Body of pancreas (tissue), 4 donors: ENCODE measurements around the gene TRIM62. TPM values are rescaled to one million over a fixed set of nuclear protein-coding genes. Genes with fewer than 3 reads are reported as not detected.
A peak's percentile ranks its signal among the peaks of the same experiment; 100 is the strongest.

Experiments
- ATAC-seq: fragments of 150-250 bp; one replicate; pipeline ENCODE4 v1.9.1; 2016
- DNase-seq, 4 donors: peaks; one replicate each; pipeline ENCODE4 v3.0.0-alpha.2; 2019
- H3K27ac ChIP-seq, 4 donors: fragments of 200-600 bp; sonication (generic); 1 replicate in 3 of 4; 2 replicates in 1 of 4; pipeline versions ENCODE4 v1.5.1 to v1.6.1; 2016 to 2019; ENCODE audit warnings: mild to moderate bottlenecking in 1 of 4, mixed read lengths in 1 of 4, moderate library complexity in 1 of 4
- H3K27me3 ChIP-seq, 2 donors: fragments of 200-600 bp; sonication (generic); one replicate each; pipeline ENCODE4 v1.6.0; 2016; ENCODE audit warnings: mild to moderate bottlenecking in 1 of 2
- H3K36me3 ChIP-seq, 2 donors: fragments of 200-600 bp; sonication (generic); replicated peaks in 1 of 2; 2 replicates each; pipeline ENCODE4 v1.5.1; 2016; ENCODE audit warnings: low read depth in 2 of 2; ENCODE audit not compliant: insufficient read depth in 1 of 2
- H3K4me1 ChIP-seq: fragments of 200-600 bp; sonication (generic); one replicate; pipeline ENCODE4 v1.6.0; 2016
- H3K4me3 ChIP-seq, 2 donors: fragments of 200-600 bp; sonication (generic); 1 replicate in 1 of 2; 2 replicates in 1 of 2; pipeline ENCODE4 v1.5.1; 2016 to 2019
- H3K9me3 ChIP-seq, 3 donors: fragments of 200-600 bp; sonication (generic); 1 replicate in 2 of 3; 2 replicates in 1 of 3; pipeline ENCODE4 v1.5.1; 2016
- POLR2A ChIP-seq, 3 donors: fragments of 450-650 bp; IDR thresholded peaks; one replicate each; pipeline ENCODE4 v1.6.1; 2016; ENCODE audit warnings: antibody characterized with exemption in 3 of 3, mild to moderate bottlenecking in 2 of 3
- WGBS, 2 donors: methylation state at CpG; one replicate each; pipeline ENCODE4 v1.1.5; 2017; 5-methylcytosine and 5-hydroxymethylcytosine counted together
- intact Hi-C: fragments of 100-400 bp; cut with DNase I; formaldehyde crosslinking; loops from one replicate; pipeline ENCODE4 v1.15.1; 2023
- total RNA-seq, 2 donors: library from RNA; depleted of rRNA; stranded (reverse); fragments of >200 nt; gene quantifications; one replicate each; pipeline ENCODE4 v1.1.0, GENCODE V29; 2016
- TF ChIP-seq, protein P1 (sequence below), 7 experiments: fragments of 450-650 bp in 4 of 7; fragments of 200-600 bp in 3 of 7; sonication (generic) in 3 of 7; IDR thresholded peaks; one replicate each; pipeline ENCODE4 v1.5.1; 2016 to 2019; ENCODE audit warnings: antibody characterized with exemption in 7 of 7

TRIM62 gene
- total RNA-seq, 2 donors from 2014 or later = 4.7 to 7.3 TPM

DNA sequence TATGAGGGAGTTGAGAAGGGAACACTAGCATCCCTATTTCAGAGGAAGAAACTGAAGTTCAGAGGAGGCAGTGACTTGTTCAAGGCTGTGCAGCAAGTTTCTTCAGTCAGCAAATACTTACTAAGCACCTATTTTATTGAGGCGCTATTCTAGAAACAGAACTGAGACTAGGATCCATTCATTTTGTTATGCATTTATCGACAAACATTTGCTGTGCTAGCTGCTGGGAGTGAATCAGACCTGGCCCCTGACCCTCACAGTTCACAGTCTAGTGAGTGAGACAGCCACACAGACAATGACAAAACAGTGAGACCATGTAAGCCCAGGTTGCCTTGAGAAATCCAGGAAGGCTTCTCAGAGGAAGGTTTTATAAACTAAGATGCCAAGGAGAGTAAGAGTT lies 28.2 kb downstream of the TRIM62 start:
- H3K4me3 ChIP-seq = no peak overlapping the region
- H3K4me1 ChIP-seq = peaks cover 9% of the 10 kb centered on the region
- H3K36me3 ChIP-seq = no peaks in the 10 kb centered on the region
- WGBS, 2 donors = 93 to 100% methylated on average over 2 of the region's 2 CpGs
- intact Hi-C loops = no loop called here
- no peaks in the 10 kb centered on the region for H3K27me3 ChIP-seq
- ATAC-seq (no peak), DNase-seq (no peak)
- no peak for TF ChIP-seq POLR2A (IDR thresholded peaks at IDR 0.05)
- TF ChIP-seq, protein P1, sequence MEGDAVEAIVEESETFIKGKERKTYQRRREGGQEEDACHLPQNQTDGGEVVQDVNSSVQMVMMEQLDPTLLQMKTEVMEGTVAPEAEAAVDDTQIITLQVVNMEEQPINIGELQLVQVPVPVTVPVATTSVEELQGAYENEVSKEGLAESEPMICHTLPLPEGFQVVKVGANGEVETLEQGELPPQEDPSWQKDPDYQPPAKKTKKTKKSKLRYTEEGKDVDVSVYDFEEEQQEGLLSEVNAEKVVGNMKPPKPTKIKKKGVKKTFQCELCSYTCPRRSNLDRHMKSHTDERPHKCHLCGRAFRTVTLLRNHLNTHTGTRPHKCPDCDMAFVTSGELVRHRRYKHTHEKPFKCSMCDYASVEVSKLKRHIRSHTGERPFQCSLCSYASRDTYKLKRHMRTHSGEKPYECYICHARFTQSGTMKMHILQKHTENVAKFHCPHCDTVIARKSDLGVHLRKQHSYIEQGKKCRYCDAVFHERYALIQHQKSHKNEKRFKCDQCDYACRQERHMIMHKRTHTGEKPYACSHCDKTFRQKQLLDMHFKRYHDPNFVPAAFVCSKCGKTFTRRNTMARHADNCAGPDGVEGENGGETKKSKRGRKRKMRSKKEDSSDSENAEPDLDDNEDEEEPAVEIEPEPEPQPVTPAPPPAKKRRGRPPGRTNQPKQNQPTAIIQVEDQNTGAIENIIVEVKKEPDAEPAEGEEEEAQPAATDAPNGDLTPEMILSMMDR (IDR thresholded peaks at IDR 0.05) = no peak
- H3K9me3 ChIP-seq = no peaks in the 10 kb centered on the region
- H3K27ac ChIP-seq = no peak overlapping the region

DNA sequence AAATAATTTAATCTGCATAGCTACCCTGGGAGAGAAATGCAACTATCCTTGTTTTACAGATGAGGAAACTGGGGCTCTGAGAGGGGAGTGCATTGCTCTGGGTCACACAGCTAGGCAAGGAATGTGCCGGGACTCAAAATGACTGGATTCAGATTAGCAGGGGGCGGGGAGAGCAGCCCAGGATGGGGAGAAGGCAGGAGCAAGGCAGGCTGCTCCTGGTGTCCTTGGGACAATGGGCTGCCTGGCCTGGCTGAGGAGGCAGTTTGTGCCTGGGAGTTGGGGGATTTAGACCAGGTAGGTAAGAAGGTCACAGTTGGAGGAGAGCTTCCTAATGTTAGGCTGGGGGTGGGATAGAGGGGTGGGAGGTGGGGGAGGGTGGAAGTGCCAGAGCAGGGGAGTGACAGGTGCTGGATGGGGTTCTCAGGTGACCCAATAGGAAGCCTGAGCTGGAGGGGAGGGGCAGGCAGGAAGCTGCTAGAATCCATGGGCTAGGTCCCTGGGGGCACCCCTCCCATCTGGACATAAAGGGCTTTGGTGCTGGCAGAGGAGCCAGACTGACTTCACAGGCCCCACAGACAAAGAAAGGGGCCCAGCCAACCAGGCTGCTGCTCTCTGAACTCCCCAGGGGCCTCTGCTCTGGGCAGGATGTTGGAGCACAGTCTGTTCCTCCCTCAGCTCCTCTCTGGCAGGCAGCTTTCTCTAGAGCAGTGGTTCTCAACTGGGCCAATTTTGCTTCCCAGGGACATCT lies 29.0 kb downstream of the TRIM62 start:
- WGBS, 2 donors = 65 to 82% methylated on average over 2 of the region's 2 CpGs
- Histone ChIP-seq H3K4me1 (peaks cover 9% of the 10 kb centered on the region), H3K9me3 (no peaks in the 10 kb centered on the region), H3K4me3 (no peak overlapping the region), H3K36me3 (no peaks in the 10 kb centered on the region), H3K27ac (peak overlapping the region in 1 of 4 donors; percentile 13), H3K27me3 (no peaks in the 10 kb centered on the region)
- no peak for TF ChIP-seq POLR2A (IDR thresholded peaks at IDR 0.05)
- TF ChIP-seq, protein P1 (IDR thresholded peaks at IDR 0.05) = no peak
- DNase-seq (peak; percentile 28 to 60 (median 47)), ATAC-seq (peak; percentile 53)
- intact Hi-C loops = no loop called here

DNA sequence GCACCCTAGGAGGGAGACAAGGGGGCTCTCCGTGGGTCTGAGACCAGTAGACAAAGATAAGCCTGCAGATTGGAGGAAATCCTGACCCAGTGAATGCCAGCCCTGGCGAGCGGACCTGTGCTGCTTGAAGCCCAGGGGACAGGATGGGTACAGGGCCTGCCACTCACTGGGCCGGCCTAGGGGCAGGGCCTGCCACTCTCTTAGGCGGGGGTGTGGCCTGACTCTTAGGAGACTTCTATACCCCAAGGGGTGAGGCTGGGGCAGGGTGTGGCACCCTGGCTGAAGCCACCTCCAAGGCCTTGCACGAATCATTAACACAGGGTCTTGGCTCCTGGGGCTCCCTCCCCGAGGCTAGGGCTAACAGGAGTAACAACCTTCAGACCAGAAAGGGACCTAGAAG lies 30.7 kb downstream of the TRIM62 start:
- peaks cover 0 to 4% of the 10 kb centered on the region in 2 donors for H3K36me3 ChIP-seq
- no peaks in the 10 kb centered on the region for H3K27me3 ChIP-seq
- no peaks in the 10 kb centered on the region for H3K9me3 ChIP-seq
- no peak for ATAC-seq
- no peak for DNase-seq
- intact Hi-C loops = no loop called here
- H3K27ac ChIP-seq = no peak overlapping the region
- WGBS, 2 donors = 83% methylated on average over 7 of the region's 7 CpGs; no CpG with 5 or more reads in 1 of the 2 donors
- TF ChIP-seq, protein P1 (IDR thresholded peaks at IDR 0.05) = no peak
- TF ChIP-seq POLR2A (IDR thresholded peaks at IDR 0.05) = no peak
- H3K4me1 ChIP-seq = peaks cover 6% of the 10 kb centered on the region
- no peak overlapping the region for H3K4me3 ChIP-seq

DNA sequence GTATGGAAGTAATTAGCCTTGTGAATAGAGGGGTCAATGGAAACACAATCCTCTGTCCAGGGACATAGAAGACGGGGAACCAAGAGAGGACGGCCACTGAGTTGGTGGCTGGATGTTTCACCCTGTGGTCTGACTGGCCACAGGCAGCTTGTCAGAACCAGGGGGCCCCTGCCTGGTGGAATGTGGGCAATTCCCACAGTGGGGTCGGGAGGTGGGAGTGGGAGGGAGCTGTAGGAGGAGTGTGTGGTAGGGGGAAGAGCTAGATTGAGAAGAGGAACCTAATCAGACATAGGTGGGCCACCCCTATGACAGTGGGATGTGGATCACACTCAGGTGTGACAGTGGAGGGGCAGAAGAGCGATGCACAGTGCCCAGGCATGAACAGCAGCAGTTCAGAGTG lies 31.3 kb downstream of the TRIM62 start:
- H3K36me3 ChIP-seq = peaks cover 0 to 4% of the 10 kb centered on the region in 2 donors
- no peak for ATAC-seq
- peaks cover 6% of the 10 kb centered on the region for H3K4me1 ChIP-seq
- no peak for TF ChIP-seq POLR2A (IDR thresholded peaks at IDR 0.05)
- TF ChIP-seq, protein P1 (IDR thresholded peaks at IDR 0.05) = no peak
- no peak for DNase-seq
- no peak overlapping the region for H3K4me3 ChIP-seq
- no peaks in the 10 kb centered on the region for H3K9me3 ChIP-seq
- no peak overlapping the region for H3K27ac ChIP-seq
- no peaks in the 10 kb centered on the region for H3K27me3 ChIP-seq
- 82 to 92% methylated on average over 4 of the region's 4 CpGs for WGBS, 2 donors
- intact Hi-C loops = no loop called here
